IMR-90 (cell line): ENCODE measurements around the gene DOCK7. TPM values are rescaled to one million over a fixed set of nuclear protein-coding genes. Genes with fewer than 3 reads are reported as not detected.
A peak's percentile ranks its signal among the peaks of the same experiment; 100 is the strongest.

ENCODE experiments used
- ATAC-seq: fragments of 200-7000 bp; cut with Tn5 transposase; 2 replicates; pipeline ENCODE4 v1.9.1; 2020; ENCODE audit warnings: low read depth, mild to moderate bottlenecking, moderate library complexity
- BruUV-seq: library from RNA; stranded (reverse); fragments of 400-500 nt; replicated peaks from 2 replicates; lab custom pipeline; 2021; lab: Mats Ljungman, UMichigan
- CTCF ChIA-PET: fragments of 300-600 bp; formaldehyde crosslinking; extraction: SDS; loops from one replicate; lab custom pipeline; 2021; ENCODE audit warnings: antibody characterized with exemption; lab: Yijun Ruan, JAX
- POLR2A ChIA-PET: fragments of 300-600 bp; sonication (Branson Sonifier 250); formaldehyde crosslinking; loops from one replicate; lab custom pipeline; 2022; ENCODE audit warnings: antibody characterized with exemption; ENCODE audit not compliant: unreplicated experiment; lab: Charles Lee
- DNase-seq: peaks from one replicate; pipeline ENCODE4 v3.0.0; 2013
- H2AFZ ChIP-seq: replicated peaks from 2 replicates; pipeline ENCODE3; 2013; ENCODE audit warnings: low read length, mild to moderate bottlenecking; ENCODE audit not compliant: poor library complexity
- H2AK5ac ChIP-seq: 2 replicates; pipeline ENCODE4 v1.6.1; 2013; ENCODE audit warnings: low read depth, low read length, inconsistent platforms
- H2AK9ac ChIP-seq: replicated peaks from 2 replicates; pipeline ENCODE3; 2013; ENCODE audit warnings: mild to moderate bottlenecking, low read depth, low read length, moderate library complexity; ENCODE audit not compliant: poor library complexity
- H2BK120ac ChIP-seq: 2 replicates; pipeline ENCODE4 v1.6.1; 2013; ENCODE audit warnings: low read depth, low read length, inconsistent platforms
- H2BK15ac ChIP-seq: 3 replicates; pipeline ENCODE4 v1.6.1; 2013; ENCODE audit warnings: low read depth, low read length, inconsistent platforms
- H2BK20ac ChIP-seq: 2 replicates; pipeline ENCODE4 v1.6.1; 2013; ENCODE audit warnings: low read depth, mild to moderate bottlenecking, inconsistent platforms, low read length, moderate library complexity
- H2BK5ac ChIP-seq: 2 replicates; pipeline ENCODE4 v1.6.1; 2013; ENCODE audit warnings: mild to moderate bottlenecking, low read depth, low read length, inconsistent platforms; ENCODE audit not compliant: poor library complexity, severe bottlenecking
- H3K14ac ChIP-seq: replicated peaks from 2 replicates; pipeline ENCODE4 v1.6.1; 2013; ENCODE audit warnings: low read depth, low read length, inconsistent platforms
- H3K18ac ChIP-seq: 2 replicates; pipeline ENCODE4 v1.6.1; 2013; ENCODE audit warnings: low read depth, low read length, control low read depth
- H3K23ac ChIP-seq: 2 replicates; pipeline ENCODE4 v1.6.1; 2013; ENCODE audit warnings: low read depth, low read length, inconsistent platforms
- H3K27ac ChIP-seq: 2 replicates; pipeline ENCODE4 v1.5.1; 2013; ENCODE audit warnings: mild to moderate bottlenecking, control low read depth, low read length; ENCODE audit not compliant: insufficient read depth
- H3K27me3 ChIP-seq: 2 replicates; pipeline ENCODE4 v1.6.1; 2013; ENCODE audit warnings: low read length; ENCODE audit not compliant: control insufficient read depth, insufficient read depth
- H3K36me3 ChIP-seq: 2 replicates; pipeline ENCODE4 v1.6.1; 2013; ENCODE audit warnings: low read length, mixed read lengths; ENCODE audit not compliant: control insufficient read depth, insufficient read depth
- H3K4ac ChIP-seq: 2 replicates; pipeline ENCODE4 v1.6.1; 2013; ENCODE audit warnings: low read depth, low read length, inconsistent platforms
- H3K4me1 ChIP-seq: 2 replicates; pipeline ENCODE4 v1.6.1; 2013; ENCODE audit warnings: low read length, mixed read lengths; ENCODE audit not compliant: control insufficient read depth, insufficient read depth
- H3K4me2 ChIP-seq: 2 replicates; pipeline ENCODE4 v1.6.1; 2013; ENCODE audit warnings: low read depth, mild to moderate bottlenecking, control low read depth, low read length, moderate library complexity
- H3K4me3 ChIP-seq: 2 replicates; pipeline ENCODE4 v1.5.1; 2013; ENCODE audit warnings: low read depth, mild to moderate bottlenecking, control low read depth, low read length, moderate library complexity; ENCODE audit not compliant: insufficient read depth
- H3K56ac ChIP-seq: 2 replicates; pipeline ENCODE4 v1.6.1; 2013; ENCODE audit warnings: low read length, inconsistent platforms; ENCODE audit not compliant: insufficient read depth; ENCODE audit errors: extremely low read depth
- H3K79me1 ChIP-seq, 2 experiments: 2 replicates each; pipeline ENCODE4 v1.6.1; 2013; ENCODE audit warnings: low read length in 2 of 2, inconsistent platforms in 1 of 2, low read depth in 1 of 2
- H3K9ac ChIP-seq: 2 replicates; pipeline ENCODE4 v1.6.1; 2013; ENCODE audit warnings: low read depth, low read length, control low read depth
- H3K9me1 ChIP-seq: 2 replicates; pipeline ENCODE4 v1.6.1; 2013; ENCODE audit warnings: low read length, inconsistent platforms; ENCODE audit not compliant: insufficient read depth
- H3K9me3 ChIP-seq: 2 replicates; pipeline ENCODE4 v1.6.1; 2013; ENCODE audit warnings: low read length; ENCODE audit not compliant: control insufficient read depth, insufficient read depth
- H4K20me1 ChIP-seq: 2 replicates; pipeline ENCODE4 v1.6.1; 2013; ENCODE audit warnings: low read length, inconsistent platforms; ENCODE audit not compliant: insufficient read depth
- H4K5ac ChIP-seq: 2 replicates; pipeline ENCODE4 v1.6.1; 2013; ENCODE audit warnings: mild to moderate bottlenecking, low read depth, low read length, control low read depth
- H4K8ac ChIP-seq, 2 experiments: 2 replicates each; pipeline ENCODE4 v1.6.1; 2013; ENCODE audit warnings: low read depth in 2 of 2, low read length in 2 of 2, control low read depth in 1 of 2, inconsistent platforms in 1 of 2
- H4K91ac ChIP-seq: 2 replicates; pipeline ENCODE4 v1.6.1; 2013; ENCODE audit warnings: low read depth, low read length, inconsistent platforms; ENCODE audit not compliant: insufficient read depth
- CEBPB ChIP-seq: IDR thresholded peaks from 2 replicates; pipeline ENCODE4 v1.6.1; 2012; ENCODE audit warnings: low read depth, low read length, improper control_type of control experiment
- CHD1 ChIP-seq: IDR thresholded peaks from 2 replicates; pipeline ENCODE4 v1.6.1; 2012; ENCODE audit warnings: low read depth, low read length, improper control_type of control experiment
- FOS ChIP-seq: fragments of 150-350 bp; IDR thresholded peaks from 2 replicates; pipeline ENCODE4 v1.6.1; 2016; ENCODE audit warnings: low read depth, low read length
- MXI1 ChIP-seq: IDR thresholded peaks from 2 replicates; pipeline ENCODE4 v1.6.1; 2012; ENCODE audit warnings: low read depth, mild to moderate bottlenecking, low read length, moderate library complexity, borderline replicate concordance
- RFX5 ChIP-seq: IDR thresholded peaks from 2 replicates; pipeline ENCODE4 v1.8.0; 2012; ENCODE audit warnings: low read depth, mild to moderate bottlenecking, low read length, moderate library complexity
- SMC3 ChIP-seq: fragments of 150-350 bp; IDR thresholded peaks from 2 replicates; pipeline ENCODE4 v1.6.1; 2016; ENCODE audit warnings: low read depth, mild to moderate bottlenecking, antibody characterized with exemption, low read length, moderate library complexity
- USF2 ChIP-seq: fragments of 150-350 bp; IDR thresholded peaks from 2 replicates; pipeline ENCODE4 v1.6.1; 2017; ENCODE audit warnings: mild to moderate bottlenecking, antibody characterized with exemption, low read length, low read depth
- WGBS, 2 experiments: methylation state at CpG; one replicate each; pipeline versions ENCODE4 v1.1.5 to v1.1.7; 2013; ENCODE audit warnings: missing lambda C conversion rate in 2 of 2; ENCODE audit not compliant: insufficient read length in 1 of 2; ENCODE audit errors: extremely low coverage in 2 of 2; 5-methylcytosine and 5-hydroxymethylcytosine counted together
- dilution Hi-C: fragments of 300-500 bp; cut with HindIII; formaldehyde crosslinking; loops from one replicate; pipeline ENCODE4 v1.14.3; 2018; ENCODE audit warnings: low sequenced_read_pairs; ENCODE audit not compliant: unreplicated experiment
- in situ Hi-C: fragments of 300-500 bp; cut with MboI; formaldehyde crosslinking; loops from 3 replicates; pipeline ENCODE4 v1.14.3; 2019; ENCODE audit warnings: low sequenced_read_pairs, inconsistent platforms, mixed read lengths
- intact Hi-C: fragments of 100-400 bp; cut with micrococcal nuclease; formaldehyde crosslinking; loops from 2 replicates; pipeline ENCODE4 v1.10.0; 2022
- polyA plus RNA-seq, 3 experiments: library from polyadenylated mRNA; depleted of rRNA; stranded (reverse); fragments of >200 nt; gene quantifications; 2 replicates each; pipeline ENCODE4 v1.2.3, GENCODE V29; 2012; ENCODE audit warnings: low replicate concordance in 1 of 3
- total RNA-seq: library from RNA; depleted of rRNA; stranded (reverse); fragments of >200 nt; gene quantifications from 2 replicates; pipeline ENCODE4 v1.2.3, GENCODE V29; 2012
- TF ChIP-seq, protein P1 (sequence below): fragments of 150-350 bp; IDR thresholded peaks from 2 replicates; pipeline ENCODE4 v1.6.1; 2016; ENCODE audit warnings: low read depth, mild to moderate bottlenecking, low read length, moderate library complexity, borderline replicate concordance

The DOCK7 gene
- total and polyA plus RNA-seq, 2 of the 4 experiments (the other 2 are of a cell fraction) = 38.0 to 97.7 TPM

GRCh38 chr1:62727656-62728407, 39.6 kb upstream of the DOCK7 start:
- H2BK15ac ChIP-seq = no peak overlapping the region
- DNase-seq = peak; percentile 43
- no peak overlapping the region for H3K4me3 ChIP-seq
- peak overlapping the region; percentile 26; the same call in 1 of the 2 replicates for H2BK20ac ChIP-seq
- 0 out of 2 replicates have a peak overlapping the region, but pooled peaks have one; percentile 36 for H2BK120ac ChIP-seq
- H3K4me2 ChIP-seq = peak overlapping the region; percentile 43; the same call in 1 of the 2 replicates
- intact Hi-C loops = no loop called here
- H3K27me3 ChIP-seq = no peaks in the 10 kb centered on the region
- WGBS, 2 experiments = 71% methylated on average over 1 of the region's 5 CpGs; no CpG with 5 or more reads in 1 of the 2 experiments
- no peaks in the 10 kb centered on the region; a peak in 1 of 4 replicates for H3K79me1 ChIP-seq
- H3K14ac ChIP-seq = 0 out of 2 replicates have a peak overlapping the region, but pooled peaks have one; percentile 3
- no peaks in the 10 kb centered on the region for H3K9me1 ChIP-seq
- TF ChIP-seq CHD1 = no peak
- TF ChIP-seq CEBPB = no peak
- TF ChIP-seq SMC3 = no peak
- TF ChIP-seq RFX5 = no peak
- TF ChIP-seq FOS = no peak
- TF ChIP-seq MXI1 = no peak
- TF ChIP-seq, protein P1, sequence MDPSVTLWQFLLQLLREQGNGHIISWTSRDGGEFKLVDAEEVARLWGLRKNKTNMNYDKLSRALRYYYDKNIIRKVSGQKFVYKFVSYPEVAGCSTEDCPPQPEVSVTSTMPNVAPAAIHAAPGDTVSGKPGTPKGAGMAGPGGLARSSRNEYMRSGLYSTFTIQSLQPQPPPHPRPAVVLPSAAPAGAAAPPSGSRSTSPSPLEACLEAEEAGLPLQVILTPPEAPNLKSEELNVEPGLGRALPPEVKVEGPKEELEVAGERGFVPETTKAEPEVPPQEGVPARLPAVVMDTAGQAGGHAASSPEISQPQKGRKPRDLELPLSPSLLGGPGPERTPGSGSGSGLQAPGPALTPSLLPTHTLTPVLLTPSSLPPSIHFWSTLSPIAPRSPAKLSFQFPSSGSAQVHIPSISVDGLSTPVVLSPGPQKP = no peak
- no peak for TF ChIP-seq USF2
- peak overlapping the region; percentile 60; the same call in 1 of the 2 replicates for H3K18ac ChIP-seq
- ChIA-PET POLR2A (interaction anchor here (0.7 kb wide), 1 partner anchor 8 kb away, joined by 5 read pairs; no protein-coding TSS in a partner anchor), CTCF (no interaction called here)
- H3K27ac ChIP-seq = no peak overlapping the region
- H3K56ac ChIP-seq = no peak overlapping the region
- H4K91ac ChIP-seq = peak overlapping the region; percentile 27; the same call in 1 of the 2 replicates
- peaks cover 11% of the 10 kb centered on the region for H3K4me1 ChIP-seq
- no peaks in the 10 kb centered on the region for H3K9me3 ChIP-seq
- no peak overlapping the region; the same call in 1 of the 2 replicates for H4K5ac ChIP-seq
- H2AK9ac ChIP-seq = no peak overlapping the region
- H3K36me3 ChIP-seq = no peaks in the 10 kb centered on the region
- no peak overlapping the region for H2AFZ ChIP-seq
- no TSS peak for BruUV-seq
- in situ Hi-C loops = loop anchor here (25.0 kb wide), 1 partner anchor 541 kb away; the partner anchor contains the start of gene L1TD1
- ATAC-seq = peak; percentile 30
- peak overlapping the region; percentile 86 for H2BK5ac ChIP-seq
- peak overlapping the region; percentile 48; the same call in 1 of the 2 replicates for H3K4ac ChIP-seq
- no peak overlapping the region for H3K9ac ChIP-seq
- dilution Hi-C loops = no loop called here
- H2AK5ac ChIP-seq = peak overlapping the region; percentile 56; the same call in 1 of the 2 replicates
- no peaks in the 10 kb centered on the region for H4K20me1 ChIP-seq
- H3K23ac ChIP-seq = 0 out of 2 replicates have a peak overlapping the region, but pooled peaks have one; percentile 2
- H4K8ac ChIP-seq = peak overlapping the region in 1 of 2 experiments; percentile 12; a peak in 1 of 4 replicates
